ENCODE results near the gene SAMD4A.

The SAMD4A gene

DNA sequence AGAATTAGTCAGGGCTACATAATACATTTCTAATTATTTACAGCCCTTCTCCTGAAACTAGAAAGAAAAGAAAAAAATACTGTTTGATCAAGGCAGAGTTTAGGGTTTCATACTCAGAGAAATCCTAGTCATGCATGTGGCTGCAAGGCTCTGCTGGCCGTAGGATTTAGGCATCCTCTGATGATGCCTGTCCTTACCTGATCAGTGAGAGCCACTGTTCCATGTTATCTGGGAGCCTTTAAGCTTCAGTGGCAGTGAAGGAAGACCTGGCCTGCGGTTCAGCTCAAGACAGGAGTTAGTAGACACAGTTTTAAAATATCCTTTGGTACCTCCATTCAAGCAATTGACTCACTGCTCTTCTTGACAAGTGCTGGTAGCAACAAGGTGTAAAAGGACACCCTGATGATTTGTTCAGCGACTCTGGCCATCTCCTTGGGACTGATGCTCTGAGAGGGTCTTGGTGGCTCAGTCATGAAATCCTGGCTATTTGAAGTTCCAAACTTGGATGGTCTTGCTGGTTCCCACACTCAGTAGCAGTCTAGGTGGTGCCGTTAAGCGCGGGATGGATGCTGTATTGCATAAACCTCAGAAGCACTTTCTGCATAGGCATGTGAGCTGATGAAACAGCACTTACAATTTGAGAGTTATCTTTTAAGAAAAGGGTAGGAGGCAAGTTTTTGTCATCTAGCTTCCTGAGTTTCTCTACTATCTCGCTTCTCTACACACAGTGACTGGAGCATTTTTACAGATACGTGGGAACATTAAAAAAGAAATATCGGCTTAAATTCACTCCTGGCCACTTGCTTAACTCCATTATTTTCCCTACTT, 162.0 kb downstream of the SAMD4A start:
- no peak overlapping the region for H3K27ac ChIP-seq
- TF ChIP-seq CTCF (IDR thresholded peaks at IDR 0.05): no peak

GRCh38 chr14:54730156-54730961, 163.4 kb downstream of the SAMD4A start:
- Histone ChIP-seq H3K4me1 (ENCODE audit: control insufficient read depth in 1 of 2, insufficient read depth in 1 of 2, low read depth in 1 of 2, low read length in 1 of 2) (no peaks in the 10 kb centered on the region), H3K36me3 (no peaks in the 10 kb centered on the region), H3K4me3 (ENCODE audit: low read depth in 1 of 2, low read length in 1 of 2) (no peak overlapping the region), H3K27ac (no peak overlapping the region), H3K27me3 (no peaks in the 10 kb centered on the region), H3K9me3 (no peaks in the 10 kb centered on the region)
- TF ChIP-seq CTCF (IDR thresholded peaks at IDR 0.05): no peak

More for the DNA sequence above, 162.0 kb downstream of the SAMD4A start:
- Histone ChIP-seq H3K4me1 (ENCODE audit: control insufficient read depth in 1 of 2, insufficient read depth in 1 of 2, low read depth in 1 of 2, low read length in 1 of 2) (no peaks in the 10 kb centered on the region), H3K9me3 (no peaks in the 10 kb centered on the region), H3K36me3 (no peaks in the 10 kb centered on the region), H3K4me3 (ENCODE audit: low read depth in 1 of 2, low read length in 1 of 2) (no peak overlapping the region), H3K27me3 (peaks cover 6% of the 10 kb centered on the region)

DNA sequence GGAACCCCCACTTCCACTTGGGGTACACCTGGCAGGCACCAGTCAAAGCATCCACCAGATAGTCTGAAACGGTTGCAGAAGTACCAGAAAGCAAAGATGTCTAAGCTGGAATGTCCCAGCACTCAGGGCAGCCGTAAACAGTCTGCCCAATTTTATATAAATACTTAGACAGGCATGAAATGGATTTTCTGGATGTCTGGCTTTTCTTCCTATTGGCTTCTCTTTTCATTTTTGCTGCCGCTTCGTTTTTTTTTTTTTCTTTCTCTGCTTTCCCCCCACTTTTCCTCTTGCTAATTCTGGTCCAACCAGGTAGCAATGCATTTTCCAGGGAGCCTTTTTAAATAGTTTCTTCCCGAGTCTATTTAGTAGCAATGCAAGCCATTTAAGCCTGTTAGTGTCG, 168.0 kb downstream of the SAMD4A start:
- Histone ChIP-seq H3K36me3 (no peaks in the 10 kb centered on the region), H3K27ac (no peak overlapping the region), H3K27me3 (no peaks in the 10 kb centered on the region), H3K9me3 (no peaks in the 10 kb centered on the region), H3K4me1 (ENCODE audit: control insufficient read depth in 1 of 2, insufficient read depth in 1 of 2, low read depth in 1 of 2, low read length in 1 of 2) (no peaks in the 10 kb centered on the region), H3K4me3 (ENCODE audit: low read depth in 1 of 2, low read length in 1 of 2) (no peak overlapping the region)
- no peak for TF ChIP-seq CTCF (IDR thresholded peaks at IDR 0.05)

GRCh38 chr14:54735424-54735823, 168.5 kb downstream of the SAMD4A start:
- no peak for TF ChIP-seq CTCF (IDR thresholded peaks at IDR 0.05)
- no peak overlapping the region for H3K4me3 ChIP-seq (ENCODE audit: low read depth in 1 of 2, low read length in 1 of 2)
- H3K9me3 ChIP-seq: no peaks in the 10 kb centered on the region
- H3K36me3 ChIP-seq: no peaks in the 10 kb centered on the region
- no peak overlapping the region for H3K27ac ChIP-seq
- H3K4me1 ChIP-seq (ENCODE audit: control insufficient read depth in 1 of 2, insufficient read depth in 1 of 2, low read depth in 1 of 2, low read length in 1 of 2): no peaks in the 10 kb centered on the region
- H3K27me3 ChIP-seq: no peaks in the 10 kb centered on the region

GRCh38 chr14:54737132-54737711, 170.3 kb downstream of the SAMD4A start:
- Histone ChIP-seq H3K9me3 (no peaks in the 10 kb centered on the region), H3K4me1 (ENCODE audit: control insufficient read depth in 1 of 2, insufficient read depth in 1 of 2, low read depth in 1 of 2, low read length in 1 of 2) (no peaks in the 10 kb centered on the region), H3K27ac (no peak overlapping the region), H3K4me3 (ENCODE audit: low read depth in 1 of 2, low read length in 1 of 2) (no peak overlapping the region), H3K27me3 (no peaks in the 10 kb centered on the region), H3K36me3 (no peaks in the 10 kb centered on the region)
- no peak for TF ChIP-seq CTCF (IDR thresholded peaks at IDR 0.05)
